ENCODE measurements around the gene CAV2.

CAV2 gene

DNA sequence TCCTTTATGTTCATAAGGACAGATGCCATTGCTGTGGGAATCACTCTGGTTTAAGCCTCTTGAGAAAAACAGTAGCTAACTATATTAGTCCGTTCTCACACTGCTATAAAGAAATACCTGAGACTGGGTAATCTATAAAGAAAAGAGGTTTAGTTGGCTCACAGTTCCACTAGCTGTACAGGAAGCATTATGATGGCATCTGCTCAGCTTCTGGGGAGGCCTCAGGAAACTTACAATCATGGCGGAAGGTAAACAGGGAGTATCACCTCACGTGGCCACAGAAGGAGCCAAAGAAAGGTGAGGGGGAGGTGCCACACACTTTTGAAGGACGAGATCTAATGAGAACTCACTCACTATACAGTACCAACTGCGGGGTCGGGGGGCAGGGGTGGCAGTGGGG lies 2.9 kb upstream of the CAV2 start:
- no peak for DNase-seq

- no peak for DNase-seq
Measured at GRCh38 chr7:116497708-116498107, 1.8 kb upstream of the CAV2 start.

DNA sequence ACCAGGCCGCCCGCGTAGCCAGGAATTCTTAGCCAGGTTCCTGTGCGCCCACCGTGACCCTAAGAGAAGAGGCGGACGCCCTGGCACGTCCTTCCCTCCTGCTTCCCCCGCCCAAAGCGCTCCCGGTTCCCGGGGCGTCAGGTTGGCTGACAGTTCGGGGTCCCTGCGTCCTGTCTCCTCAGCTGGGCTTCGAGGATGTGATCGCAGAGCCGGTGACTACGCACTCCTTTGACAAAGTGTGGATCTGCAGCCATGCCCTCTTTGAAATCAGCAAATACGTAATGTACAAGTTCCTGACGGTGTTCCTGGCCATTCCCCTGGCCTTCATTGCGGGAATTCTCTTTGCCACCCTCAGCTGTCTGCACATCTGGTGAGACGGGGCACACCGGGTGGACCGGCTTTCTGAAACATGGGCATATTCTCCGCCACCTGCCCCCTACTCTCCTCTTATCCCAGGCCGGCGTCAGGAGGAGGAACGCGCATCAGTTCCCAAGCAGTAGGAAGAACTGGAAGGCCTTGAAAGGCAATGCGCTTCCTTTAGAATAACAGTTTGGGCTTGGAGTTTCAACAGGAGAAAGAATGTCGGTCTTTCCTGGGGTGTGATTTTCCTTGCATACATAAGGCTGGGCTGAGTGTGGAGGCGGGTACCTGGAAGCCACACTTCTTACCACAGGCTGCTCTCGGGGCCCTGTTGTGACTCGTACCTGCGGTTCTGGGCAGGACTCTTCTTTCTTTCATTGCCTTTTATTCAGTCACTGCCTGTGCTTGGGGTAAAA lies 728 bp downstream of the CAV2 start:
- peak; percentile 35 for DNase-seq

GRCh38 chr7:116501425-116502167 lies 2.1 kb downstream of the CAV2 start:
- DNase-seq = no peak

- no peak for DNase-seq
Measured at GRCh38 chr7:116502201-116503096, 2.9 kb downstream of the CAV2 start.

DNA sequence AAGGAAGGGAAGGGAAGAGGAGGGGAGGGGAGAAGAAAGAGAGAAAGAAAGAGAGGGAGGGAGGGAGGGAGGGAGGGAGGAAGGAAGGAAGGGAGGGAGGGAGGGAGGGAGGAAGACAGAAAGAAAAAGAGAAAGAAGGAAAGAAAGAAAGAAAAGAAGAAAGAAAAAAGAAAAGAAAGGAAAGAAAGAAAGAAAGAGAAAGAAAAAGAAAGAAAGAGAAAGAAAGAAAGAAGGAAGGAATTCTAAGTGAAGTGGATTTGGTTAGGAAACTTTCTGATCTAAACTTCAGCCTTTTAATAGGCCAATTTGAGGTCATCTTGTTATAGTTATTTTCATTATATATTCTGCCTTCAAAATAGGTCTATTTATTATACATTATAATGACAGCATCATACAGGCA lies 4.3 kb downstream of the CAV2 start:
- no peak for DNase-seq

- DNase-seq = no peak
Measured at GRCh38 chr7:116505278-116505677, 5.7 kb downstream of the CAV2 start.

DNA sequence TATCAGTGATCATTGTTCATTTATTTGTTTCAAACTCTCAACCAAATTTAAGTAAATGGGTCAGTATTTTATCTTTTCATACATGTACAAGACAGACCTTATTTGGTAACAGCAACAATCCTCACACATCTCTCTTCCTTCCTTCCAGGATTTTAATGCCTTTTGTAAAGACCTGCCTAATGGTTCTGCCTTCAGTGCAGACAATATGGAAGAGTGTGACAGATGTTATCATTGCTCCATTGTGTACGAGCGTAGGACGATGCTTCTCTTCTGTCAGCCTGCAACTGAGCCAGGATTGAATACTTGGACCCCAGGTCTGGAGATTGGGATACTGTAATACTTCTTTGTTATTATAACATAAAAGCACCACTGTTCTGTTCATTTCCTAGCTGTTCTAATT lies 6.3 kb downstream of the CAV2 start:
- DNase-seq = no peak

GRCh38 chr7:116509982-116510579 lies 10.5 kb downstream of the CAV2 start:
- no peak for DNase-seq

GRCh38 chr7:116510795-116511194 lies 11.3 kb downstream of the CAV2 start:
- no peak for DNase-seq

GRCh38 chr7:116511552-116512519 lies 12.3 kb downstream of the CAV2 start:
- DNase-seq = no peak

GRCh38 chr7:116512520-116513188 lies 13.1 kb downstream of the CAV2 start:
- DNase-seq = no peak

DNA sequence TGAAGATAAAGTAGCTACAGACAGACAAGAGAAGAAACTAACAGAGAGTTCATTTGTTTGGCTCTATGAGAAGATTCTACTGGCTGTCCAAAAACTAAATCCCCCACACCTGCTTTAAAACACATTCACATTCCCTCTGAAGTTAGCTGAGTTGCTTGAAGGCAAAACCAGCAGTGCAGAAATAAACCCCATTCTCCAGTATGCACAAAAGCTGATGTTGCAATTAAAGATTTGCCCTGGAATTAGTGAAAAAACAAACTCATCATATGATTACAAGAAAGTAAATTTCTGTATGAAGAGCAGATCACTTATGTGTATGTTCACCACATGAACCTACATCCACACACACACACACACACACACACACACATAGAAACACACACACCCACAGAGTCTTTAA lies 16.0 kb downstream of the CAV2 start:
- DNase-seq = no peak

- DNase-seq = no peak
Measured at GRCh38 chr7:116516324-116516723, 16.8 kb downstream of the CAV2 start.

DNA sequence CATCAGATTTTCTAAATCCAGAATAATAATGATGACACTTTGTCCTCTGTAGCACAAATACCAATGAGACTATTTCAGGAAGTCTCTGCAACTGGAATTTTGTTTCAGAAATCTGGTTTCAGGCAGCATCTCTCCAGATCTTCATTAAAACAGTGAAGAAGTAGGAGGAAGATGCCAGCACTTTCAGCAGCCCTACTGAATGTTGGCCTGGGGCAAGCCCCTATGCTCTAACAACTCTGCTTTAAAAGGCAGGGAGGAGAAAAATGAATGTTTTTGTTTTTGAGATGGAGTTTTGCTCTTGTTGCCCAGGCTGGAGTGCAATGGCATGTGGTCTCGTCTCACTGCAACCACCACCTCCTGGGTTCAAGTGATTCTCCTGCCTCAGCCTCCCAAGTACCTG lies 18.1 kb downstream of the CAV2 start:
- no peak for DNase-seq

DNA sequence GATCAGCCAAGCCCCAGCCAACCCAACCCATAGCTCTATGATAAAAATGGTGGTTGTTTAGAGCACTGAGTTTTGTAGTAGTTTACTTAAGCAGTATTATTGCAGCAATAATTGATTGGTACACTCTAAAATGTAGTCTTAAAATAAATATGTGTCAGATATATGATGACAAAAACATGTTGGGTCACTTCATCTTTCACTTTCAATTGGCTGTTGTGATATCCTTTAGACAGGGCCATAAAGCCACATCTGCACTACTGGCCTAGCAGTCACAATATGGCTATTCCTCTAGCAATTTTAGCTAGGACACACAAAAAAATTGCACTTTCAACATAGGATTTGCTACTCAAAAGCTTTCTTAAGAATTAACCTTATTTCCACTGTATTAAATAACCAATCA lies 19.4 kb downstream of the CAV2 start:
- DNase-seq = no peak

GRCh38 chr7:116521046-116521664 lies 21.6 kb downstream of the CAV2 start:
- DNase-seq = no peak

DNA sequence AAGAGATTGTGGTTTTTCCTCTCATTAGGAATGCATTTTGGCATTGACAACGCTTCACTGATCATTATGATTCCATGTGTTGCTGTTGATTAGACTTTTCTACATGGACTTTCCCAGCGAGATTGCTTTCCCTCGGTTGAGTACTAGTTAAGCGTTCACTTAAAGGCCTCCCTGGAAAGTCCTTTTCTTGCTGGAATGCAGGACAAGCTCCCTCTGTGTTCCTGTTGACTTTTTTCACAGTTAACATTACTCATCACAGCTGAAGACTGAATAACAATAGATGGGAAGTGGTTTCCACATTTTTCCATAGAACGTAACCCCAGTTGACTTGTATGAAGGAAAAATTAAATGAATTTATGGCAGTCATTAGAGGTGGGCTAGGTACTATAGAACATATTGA lies 22.7 kb downstream of the CAV2 start:
- no peak for DNase-seq

DNA sequence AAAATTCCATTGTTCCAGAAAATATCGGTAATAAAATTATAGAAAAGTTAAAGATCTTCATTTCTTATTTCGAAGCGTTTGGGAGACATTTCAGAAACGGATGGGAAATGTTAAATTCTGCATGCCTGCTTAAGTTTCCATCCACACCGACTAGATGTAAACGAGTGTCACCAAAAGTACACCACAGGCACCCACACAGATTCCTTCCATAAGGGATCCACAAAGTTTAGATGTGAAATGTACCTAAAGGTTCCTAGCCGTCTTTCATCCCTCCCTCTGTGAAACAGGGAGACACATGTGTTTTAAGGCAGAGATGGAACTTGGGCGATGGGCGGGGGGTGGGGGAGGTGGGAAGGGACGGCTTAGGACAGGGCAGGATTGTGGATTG lies 24.7 kb downstream of the CAV2 start:
- DNase-seq = no peak

- DNase-seq = peak; percentile 31
Measured at GRCh38 chr7:116524609-116525297, 25.2 kb downstream of the CAV2 start, which contains the start of gene CAV1. Gene CAV1 (plus strand): TSS chr7:116525036. CDS start chr7:116525063, 27 bp downstream.

Measured in activated naive CD4-positive, alpha-beta T cell treated with anti-CD3 and anti-CD28 coated beads, Interleukin-2, amount 50 U/mL, for 16 hours (primary cell).